ENCODE results near the gene RANBP9.

GRCh38 chr6:13648850-13649249, 62.8 kb downstream of the RANBP9 start:
- TF ChIP-seq CTCF (IDR thresholded peaks at IDR 0.05) (no peak), POLR2A (IDR thresholded peaks at IDR 0.05) (no peak)
